Heart left ventricle (tissue), 16 donors: ENCODE data around the gene BMPER. TPM values are rescaled to one million over a fixed set of nuclear protein-coding genes. Genes with fewer than 3 reads are reported as not detected.

ENCODE experiments used
- ATAC-seq, 4 donors: fragments of 200-7000 bp; cut with Tn5 transposase; one replicate each; pipeline ENCODE4 v1.9.1; 2020 to 2022; ENCODE audit warnings: moderate library complexity in 4 of 4, mild to moderate bottlenecking in 3 of 4, moderate number of reproducible peaks in 1 of 4
- DNase-seq, 5 donors: peaks; one replicate each; pipeline ENCODE4 v3.0.0-alpha.2; 2020
- H3K27ac ChIP-seq, 12 donors: fragments of 200-600 bp; sonication (generic) in 4 of 12; one replicate each; pipeline versions ENCODE4 v1.5.0 to v1.8.0; 2016 to 2022; ENCODE audit warnings: mild to moderate bottlenecking in 2 of 12
- H3K27me3 ChIP-seq, 9 donors: fragments of 200-600 bp; sonication (generic) in 2 of 9; one replicate each; pipeline versions ENCODE4 v1.5.1 to v1.8.0; 2016 to 2022; ENCODE audit warnings: mild to moderate bottlenecking in 3 of 9
- H3K36me3 ChIP-seq, 9 donors: fragments of 200-600 bp; sonication (generic) in 2 of 9; one replicate each; pipeline versions ENCODE4 v1.5.0 to v1.8.0; 2018 to 2022; ENCODE audit warnings: mild to moderate bottlenecking in 2 of 9
- H3K4me1 ChIP-seq, 12 donors: fragments of 200-600 bp; sonication (generic) in 4 of 12; one replicate each; pipeline versions ENCODE4 v1.5.0 to v1.8.0; 2016 to 2022; ENCODE audit warnings: mild to moderate bottlenecking in 3 of 12
- H3K4me3 ChIP-seq, 12 donors: fragments of 200-600 bp; sonication (generic) in 4 of 12; one replicate each; pipeline versions ENCODE4 v1.5.0 to v1.8.0; 2017 to 2022; ENCODE audit warnings: mild to moderate bottlenecking in 9 of 12, moderate library complexity in 4 of 12
- H3K9me3 ChIP-seq, 12 donors: fragments of 200-600 bp; sonication (generic) in 4 of 12; one replicate each; pipeline versions ENCODE4 v1.5.0 to v1.8.0; 2016 to 2022; ENCODE audit warnings: mild to moderate bottlenecking in 1 of 12
- POLR2A ChIP-seq, 2 donors: fragments of 450-650 bp; IDR thresholded peaks; one replicate each; pipeline ENCODE4 v1.6.1; 2017; ENCODE audit warnings: antibody characterized with exemption in 2 of 2, mild to moderate bottlenecking in 2 of 2, moderate library complexity in 2 of 2
- WGBS, 4 donors: extraction: QIAGEN DNeasy Blood & Tissue Kit in 2 of 4; methylation state at CpG; one replicate each; pipeline versions ENCODE4 v1.1.5 to v1.1.7; 2013 to 2018; 5-methylcytosine and 5-hydroxymethylcytosine counted together
- intact Hi-C, 10 donors: fragments of 100-400 bp; cut with DNase I; formaldehyde crosslinking; loops; one replicate each; pipeline versions ENCODE4 v1.11.1 to v1.14.2; 2022
- polyA plus RNA-seq, 2 donors: library from polyadenylated mRNA; stranded (reverse); fragments of 200-250 nt; gene quantifications; one replicate each; pipeline ENCODE4 v1.2.3, GENCODE V29; 2013
- total RNA-seq, 9 donors: library from RNA; depleted of rRNA in 2 of 9; stranded (reverse); fragments of >200 nt in 2 of 9; fragmentation: NEBNext Ultra II Directional in 3 of 9; extraction: Animal tissue kit (Norgen Biotek cat#: 25700) in 3 of 9; gene quantifications; one replicate each; pipeline versions ENCODE4 v1.1.0 to v1.2.4, GENCODE V29; 2016 to 2023
- TF ChIP-seq, protein P1 (sequence below), 12 donors: fragments of 200-600 bp; sonication (generic) in 4 of 12; IDR thresholded peaks; one replicate each; pipeline versions ENCODE4 v1.5.0 to v1.8.0; 2018 to 2022; ENCODE audit warnings: antibody characterized with exemption in 12 of 12, mild to moderate bottlenecking in 5 of 12
- donor health status: ischemic (EF 13 %, LVEDD 7.1; RV severe dilation, severe dysfunction).
- donor health status: healthy with polysubstance abuse.
- donor health status: DM: no; HTN: yes; CAD: no.
- donor health status: DM: no; HTN: no; CAD: no.
- donor health status: ischemic (EF 25% LVEDD 6.9; RV normal size, moderate dysfunction).
- donor health status: ischemic (EF 25% LVEDD 5.7; RV mildly dilated, moderate dysfunction).
- donor health status: healthy.
- donor health status: DM: yes; HTN: yes; CAD: no.
- donor health status: ischemic (EF 35%, LVEDD 5.7; RV mildly dilated, moderate dysfunction).
- donor health status: nonischemic (EF 11% LVEDD 7.7; RV severe dilation, severe dysfunction).
- donor health status: DM: yes; HTN: yes; CAD: no.
- donor health status: PGD.
- donor health status: ischemic (EF 29% LVEDD 5.4; RV normal size, mild dysfunction).
- donor health status: nonischemic (EF 23%, LVEDD 6.1; RV moderate dilation, normal function).

Gene BMPER
- total and polyA plus RNA-seq, 11 donors, result 0.05 to 4.2 (median 0.85) TPM

DNA sequence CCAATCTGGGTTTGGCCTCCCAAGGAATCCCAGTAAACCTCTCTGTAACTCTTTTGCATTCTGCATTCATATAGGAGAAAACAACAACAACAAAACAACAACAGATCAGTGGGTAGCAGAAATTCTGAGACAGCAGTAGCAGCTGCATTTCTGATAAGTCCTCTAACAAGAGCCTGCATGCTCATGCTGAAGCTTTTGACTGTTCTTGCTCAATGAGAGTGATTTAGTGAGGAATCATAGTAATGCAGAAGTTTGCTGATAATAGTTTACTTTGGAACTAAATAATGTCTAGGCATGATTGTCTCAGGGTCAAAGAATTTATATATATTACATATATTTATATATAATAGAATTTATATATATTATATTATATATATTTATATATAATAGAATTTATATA, 35.2 kb downstream of the BMPER start:
- DNase-seq (no peak), ATAC-seq (no peak)
- Histone ChIP-seq H3K27me3 (no peaks in the 10 kb centered on the region), H3K27ac (no peak overlapping the region), H3K4me3 (no peak overlapping the region), H3K4me1 (no peaks in the 10 kb centered on the region), H3K9me3 (no peaks in the 10 kb centered on the region), H3K36me3 (no peaks in the 10 kb centered on the region)
- intact Hi-C loops, result no loop called here
- TF ChIP-seq POLR2A (IDR thresholded peaks at IDR 0.05), result no peak
- TF ChIP-seq, protein P1, sequence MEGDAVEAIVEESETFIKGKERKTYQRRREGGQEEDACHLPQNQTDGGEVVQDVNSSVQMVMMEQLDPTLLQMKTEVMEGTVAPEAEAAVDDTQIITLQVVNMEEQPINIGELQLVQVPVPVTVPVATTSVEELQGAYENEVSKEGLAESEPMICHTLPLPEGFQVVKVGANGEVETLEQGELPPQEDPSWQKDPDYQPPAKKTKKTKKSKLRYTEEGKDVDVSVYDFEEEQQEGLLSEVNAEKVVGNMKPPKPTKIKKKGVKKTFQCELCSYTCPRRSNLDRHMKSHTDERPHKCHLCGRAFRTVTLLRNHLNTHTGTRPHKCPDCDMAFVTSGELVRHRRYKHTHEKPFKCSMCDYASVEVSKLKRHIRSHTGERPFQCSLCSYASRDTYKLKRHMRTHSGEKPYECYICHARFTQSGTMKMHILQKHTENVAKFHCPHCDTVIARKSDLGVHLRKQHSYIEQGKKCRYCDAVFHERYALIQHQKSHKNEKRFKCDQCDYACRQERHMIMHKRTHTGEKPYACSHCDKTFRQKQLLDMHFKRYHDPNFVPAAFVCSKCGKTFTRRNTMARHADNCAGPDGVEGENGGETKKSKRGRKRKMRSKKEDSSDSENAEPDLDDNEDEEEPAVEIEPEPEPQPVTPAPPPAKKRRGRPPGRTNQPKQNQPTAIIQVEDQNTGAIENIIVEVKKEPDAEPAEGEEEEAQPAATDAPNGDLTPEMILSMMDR (IDR thresholded peaks at IDR 0.05), result no peak

DNA sequence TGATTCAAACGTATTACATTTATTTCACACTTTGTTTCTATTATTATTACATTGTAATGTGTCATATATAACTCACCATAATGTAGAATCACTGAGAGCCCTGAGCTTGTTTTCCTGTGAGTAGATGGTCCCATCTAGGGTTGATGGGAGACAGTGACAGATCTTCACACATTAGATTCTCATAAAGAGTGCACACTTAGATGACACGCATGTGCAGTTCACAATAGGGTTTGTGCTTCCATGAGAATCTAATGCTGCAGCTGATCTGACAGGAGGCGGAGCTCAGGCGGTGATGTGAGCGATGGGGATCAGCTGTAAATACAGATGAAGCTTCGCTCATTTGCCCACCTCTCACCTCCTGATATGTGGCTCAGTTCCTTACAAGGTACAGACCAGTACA, 36.1 kb downstream of the BMPER start:
- H3K4me3 ChIP-seq, result no peak overlapping the region
- TF ChIP-seq, protein P1 (IDR thresholded peaks at IDR 0.05), result no peak
- no peak for TF ChIP-seq POLR2A (IDR thresholded peaks at IDR 0.05)
- no peaks in the 10 kb centered on the region for H3K9me3 ChIP-seq
- ATAC-seq, result no peak
- intact Hi-C loops, result no loop called here
- H3K27ac ChIP-seq, result no peak overlapping the region
- no peaks in the 10 kb centered on the region for H3K27me3 ChIP-seq
- WGBS, 4 donors, result 77 to 94% (median 91%) methylated on average over 6 of the region's 6 CpGs
- no peak for DNase-seq
- H3K4me1 ChIP-seq, result no peaks in the 10 kb centered on the region
- no peaks in the 10 kb centered on the region for H3K36me3 ChIP-seq

DNA sequence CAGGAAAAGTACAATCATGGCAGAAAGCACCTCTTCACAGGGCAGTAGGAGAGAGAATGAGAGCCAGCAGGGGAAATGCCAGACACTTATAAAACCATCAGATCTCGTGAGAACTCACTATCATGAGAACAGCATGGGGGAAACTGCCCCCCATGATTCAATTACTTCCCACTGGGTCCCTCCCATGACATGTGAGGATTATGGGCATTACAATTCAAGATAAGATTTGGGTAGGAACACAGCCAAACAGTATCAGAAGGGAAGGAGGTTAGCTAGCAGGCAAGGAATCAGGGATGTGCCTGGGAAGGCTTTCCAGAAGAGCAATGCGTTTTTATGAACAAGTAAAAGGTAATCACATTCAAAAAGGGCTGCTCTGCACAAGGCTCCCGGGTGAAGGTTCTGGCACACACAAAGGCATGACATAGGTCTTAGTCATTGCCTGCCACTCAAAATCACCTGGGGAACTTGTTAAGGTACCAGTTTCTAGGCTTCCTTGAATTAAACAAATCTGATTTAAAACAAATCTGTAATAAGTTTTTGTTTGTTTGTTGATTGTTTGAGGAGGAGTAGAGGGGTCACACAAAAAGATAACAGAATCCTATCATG, 40.9 kb downstream of the BMPER start:
- no peak for DNase-seq
- Histone ChIP-seq H3K4me3 (no peak overlapping the region), H3K36me3 (no peaks in the 10 kb centered on the region), H3K27ac (no peak overlapping the region), H3K4me1 (no peaks in the 10 kb centered on the region), H3K27me3 (no peaks in the 10 kb centered on the region), H3K9me3 (no peaks in the 10 kb centered on the region)
- ATAC-seq, result no peak
- TF ChIP-seq, protein P1 (IDR thresholded peaks at IDR 0.05), result no peak
- no peak for TF ChIP-seq POLR2A (IDR thresholded peaks at IDR 0.05)
- WGBS, 4 donors, result 48 to 74% (median 68%) methylated on average over 3 of the region's 3 CpGs
- intact Hi-C loops, result no loop called here

DNA sequence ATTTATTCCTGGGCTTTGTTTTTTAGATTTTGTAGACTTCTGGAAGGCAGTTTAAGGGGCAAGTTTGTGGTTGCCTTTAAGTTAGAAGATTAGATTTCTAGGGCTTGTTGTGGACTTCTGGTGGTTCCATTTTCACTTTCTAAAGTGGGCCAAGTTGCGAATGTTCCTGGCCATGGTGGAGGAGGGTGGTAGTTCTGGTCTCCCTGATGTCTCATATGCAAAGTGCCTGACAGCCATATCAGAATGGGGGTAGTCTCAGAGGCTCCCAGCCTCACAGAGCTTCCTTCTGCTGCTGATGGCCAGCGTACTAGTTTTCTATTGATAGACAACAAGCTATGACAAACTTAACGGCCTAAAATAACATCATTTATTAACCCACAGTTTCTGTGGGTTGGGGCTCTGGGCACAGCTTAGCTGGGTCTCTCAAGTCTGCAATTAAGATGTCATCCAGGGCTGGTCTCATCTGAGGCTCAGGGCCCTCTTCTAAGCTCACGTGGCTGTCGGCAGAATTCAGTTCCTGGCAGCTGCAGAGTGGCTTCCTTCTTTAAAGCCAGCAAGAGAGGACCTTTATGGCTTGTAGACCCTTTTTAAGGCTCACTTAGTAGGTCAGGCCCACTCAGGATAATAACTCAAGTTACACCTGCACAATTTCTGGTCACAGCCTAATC, 44.8 kb downstream of the BMPER start:
- H3K36me3 ChIP-seq, result no peaks in the 10 kb centered on the region
- H3K4me3 ChIP-seq, result no peak overlapping the region
- intact Hi-C loops, result no loop called here
- ATAC-seq, result no peak
- H3K27me3 ChIP-seq, result no peaks in the 10 kb centered on the region
- 88 to 93% (median 91%) methylated on average over 4 to 5 of the region's 5 CpGs for WGBS, 4 donors
- no peak overlapping the region for H3K27ac ChIP-seq
- TF ChIP-seq POLR2A (IDR thresholded peaks at IDR 0.05), result no peak
- TF ChIP-seq, protein P1 (IDR thresholded peaks at IDR 0.05), result no peak
- H3K9me3 ChIP-seq, result no peaks in the 10 kb centered on the region
- H3K4me1 ChIP-seq, result no peaks in the 10 kb centered on the region
- DNase-seq, result no peak
